GM04504 (cell line): Measurements from ENCODE around the gene EMC6.
"Not testable (repeated sequence)": the region's sequence is repeated elsewhere in the genome, so short reads cannot be mapped to it uniquely, and the experiment has no call there.

Experiments
- DNase-seq: peaks from one replicate; pipeline ENCODE4 v3.0.0-alpha.2; 2012; ENCODE audit warnings: low read depth

EMC6 gene

DNA sequence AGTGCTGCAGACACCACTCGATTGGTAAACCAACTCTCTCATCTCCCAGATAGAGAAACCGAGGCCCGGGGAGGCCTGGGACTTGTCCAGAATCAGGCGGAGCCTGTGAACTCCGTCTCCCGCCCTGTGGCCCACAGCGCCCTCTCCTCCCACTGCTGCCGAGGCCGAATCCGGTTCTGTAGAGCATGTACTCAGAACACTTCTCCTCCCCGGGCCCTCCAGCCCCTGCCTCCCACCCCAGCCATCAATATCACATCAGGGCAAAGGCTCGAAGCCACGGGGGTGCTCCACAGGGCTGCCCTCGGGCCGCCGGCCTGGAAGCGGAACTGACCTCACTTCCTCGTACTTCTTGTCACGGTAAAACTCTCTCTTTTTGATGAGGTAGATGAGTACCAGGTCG lies 13.0 kb downstream of the EMC6 start:
- DNase-seq = no peak

DNA sequence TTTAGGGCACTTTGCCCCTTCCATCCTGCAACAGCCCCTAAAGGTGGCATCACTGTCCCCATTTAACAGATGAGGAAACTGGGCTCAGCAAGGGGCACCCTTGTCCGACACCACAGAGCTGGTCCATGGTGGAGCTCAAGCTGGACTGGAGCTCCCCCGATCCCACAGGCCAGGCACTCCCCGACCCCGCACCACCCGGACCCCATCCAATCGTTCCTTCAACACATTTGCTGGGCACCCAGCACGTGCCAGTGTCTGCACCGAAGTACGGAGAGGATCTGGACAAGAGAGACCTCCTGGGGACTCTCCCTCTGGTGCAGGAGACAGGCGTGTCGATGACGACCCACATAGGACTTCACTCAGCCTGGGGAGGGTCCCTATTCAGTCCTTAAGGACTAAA lies 13.4 kb downstream of the EMC6 start:
- no peak for DNase-seq

DNA sequence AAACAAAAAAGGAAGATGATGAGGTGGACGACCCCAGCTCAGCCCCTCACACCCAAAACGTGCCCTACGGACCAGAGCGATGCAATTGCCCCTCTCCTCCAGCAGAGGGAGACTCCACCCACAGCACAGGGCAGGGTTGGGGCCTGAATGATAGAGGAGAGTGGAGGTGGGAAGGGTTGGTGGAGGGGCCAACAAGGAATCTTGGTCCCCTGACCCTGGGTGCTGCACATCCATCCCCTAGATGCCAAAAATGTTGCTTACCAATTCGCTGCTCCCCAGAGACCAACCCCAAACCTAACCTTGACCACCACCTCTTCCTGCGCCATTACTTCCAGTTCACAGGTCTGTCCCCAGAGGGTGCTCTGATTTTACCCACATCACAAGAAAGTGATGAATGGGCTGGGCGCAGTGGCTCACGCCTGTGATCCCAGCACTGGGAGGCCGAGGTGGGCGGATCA lies 14.5 kb downstream of the EMC6 start:
- DNase-seq = no peak

DNA sequence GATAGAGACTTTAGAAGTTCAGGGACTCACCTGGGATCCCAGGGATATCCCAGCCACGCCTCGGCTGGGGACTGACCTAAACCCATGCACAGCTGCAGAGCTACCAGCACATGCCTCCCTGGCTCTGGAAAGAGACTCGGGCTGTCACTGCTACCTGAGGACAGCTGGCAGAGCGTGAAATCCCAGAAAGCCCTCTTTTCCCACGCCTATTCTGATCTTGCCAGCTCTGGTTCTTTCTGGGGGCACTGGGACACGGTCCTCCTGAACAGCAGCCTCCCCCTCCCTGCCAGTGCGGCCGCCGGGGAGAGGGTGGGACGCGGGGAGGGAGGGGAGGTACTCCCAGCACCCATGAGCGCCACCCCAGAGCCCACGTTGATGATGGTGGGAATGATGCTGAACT lies 16.6 kb downstream of the EMC6 start:
- DNase-seq = no peak

DNA sequence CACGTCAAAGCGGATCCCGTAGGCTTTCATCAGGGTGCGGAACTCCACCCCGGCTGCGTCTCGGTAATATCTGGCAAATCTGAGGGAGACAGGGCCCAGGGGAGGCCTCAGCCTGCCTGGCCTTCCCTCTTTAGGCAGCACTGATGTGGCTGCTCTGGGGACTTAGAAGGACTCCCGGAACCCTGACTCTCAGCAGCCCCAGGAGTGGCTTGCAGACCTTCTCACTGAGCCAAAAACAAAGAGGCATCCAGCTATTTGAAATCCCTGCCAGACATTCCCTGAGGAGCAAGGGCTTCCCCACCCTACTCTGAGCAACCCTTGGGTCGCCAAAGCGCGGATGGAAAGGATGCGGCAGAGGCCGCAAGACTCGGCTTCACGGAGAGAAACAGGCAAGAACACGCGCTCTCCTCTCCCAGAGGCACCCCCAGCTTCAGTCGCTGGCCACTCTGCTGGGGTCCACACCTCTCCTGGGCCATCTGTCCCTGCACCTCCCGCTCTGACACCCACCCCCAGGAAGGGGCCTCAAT lies 19.5 kb downstream of the EMC6 start:
- DNase-seq = no peak

DNA sequence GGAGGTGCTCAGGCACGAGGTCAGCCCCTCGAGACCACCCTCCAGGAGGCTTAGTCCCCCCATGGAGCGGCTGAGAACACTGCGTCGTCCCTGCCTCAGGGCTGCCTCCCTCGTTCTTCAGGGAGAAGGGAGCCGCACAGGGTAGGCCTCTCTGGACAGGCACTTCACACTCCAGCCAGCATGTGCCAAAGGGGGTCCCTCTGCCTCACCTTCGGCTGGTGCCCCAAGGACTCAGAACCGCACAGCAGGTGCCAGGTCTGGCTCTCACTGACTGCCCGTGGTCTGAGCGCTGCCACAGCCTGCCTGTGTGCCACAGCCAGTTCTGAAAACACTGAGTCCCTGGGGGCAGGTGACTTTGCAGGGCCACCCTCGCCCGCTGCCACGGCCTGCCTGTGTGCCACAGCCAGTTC lies 20.2 kb downstream of the EMC6 start:
- DNase-seq = no peak

DNA sequence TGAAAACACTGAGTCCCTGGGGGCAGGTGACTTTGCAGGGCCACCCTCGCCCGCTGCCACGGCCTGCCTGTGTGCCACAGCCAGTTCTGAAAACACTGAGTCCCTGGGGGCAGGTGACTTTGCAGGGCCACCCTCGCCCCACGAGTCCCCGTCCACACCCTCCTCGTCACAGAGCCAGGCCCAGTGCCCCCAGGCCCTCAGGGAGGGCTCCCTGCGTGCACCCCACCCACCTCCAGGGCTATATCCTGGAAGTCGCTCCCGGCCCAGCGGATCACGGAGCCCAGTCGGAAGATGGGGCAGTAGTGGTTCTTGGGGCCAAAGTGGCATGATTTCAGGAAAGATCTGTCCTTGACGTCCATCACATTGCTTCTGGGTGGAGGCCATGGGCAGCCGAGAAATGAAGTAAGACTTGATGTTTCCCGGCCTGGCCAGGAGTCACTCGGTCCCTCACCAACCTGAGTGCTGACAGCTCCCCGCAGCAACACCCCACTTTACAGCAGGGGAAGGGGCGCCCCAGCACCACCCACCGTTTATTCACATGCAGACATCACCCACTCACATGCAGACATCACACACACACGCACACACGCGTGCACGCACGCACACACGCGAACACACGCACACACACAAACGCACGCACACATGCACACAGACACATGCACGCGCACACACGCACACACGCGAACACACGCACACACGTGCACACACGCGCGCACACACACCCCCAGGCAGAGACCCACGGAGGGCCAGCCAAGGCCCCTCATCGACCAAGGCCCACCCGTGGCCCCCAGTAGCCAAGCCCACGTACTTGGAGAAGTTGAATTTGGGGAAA lies 20.9 kb downstream of the EMC6 start:
- no peak for DNase-seq

DNA sequence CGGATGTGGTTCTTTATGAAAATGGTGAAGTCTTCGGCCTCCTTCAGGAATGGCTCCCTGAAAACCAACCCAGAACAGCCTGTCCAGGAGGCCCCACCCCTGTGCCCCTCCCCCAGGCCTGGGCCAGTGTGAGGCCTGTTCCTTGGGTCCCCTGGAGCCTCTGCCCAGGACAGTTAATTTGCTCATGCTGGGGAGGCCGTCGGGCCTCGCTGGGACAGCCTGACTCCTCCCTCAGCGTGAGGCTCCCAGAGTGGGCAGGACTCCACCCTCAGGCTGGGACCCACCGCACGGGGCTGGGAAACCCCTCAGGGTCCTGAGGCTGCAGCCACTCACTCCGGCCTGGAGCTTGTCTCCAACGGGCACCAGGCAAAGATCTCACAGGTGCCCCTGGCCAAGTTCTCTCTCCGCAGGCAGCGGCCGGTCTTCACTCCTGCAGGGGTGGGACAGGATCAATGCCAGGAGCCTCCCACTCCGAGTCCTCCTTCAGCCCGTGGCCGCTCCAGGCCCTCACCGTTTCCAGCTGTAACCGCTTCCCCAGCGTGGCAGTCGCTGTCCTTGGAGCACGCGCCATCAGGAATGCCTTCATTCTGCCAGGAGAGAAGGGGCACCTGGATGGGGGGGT lies 21.6 kb downstream of the EMC6 start:
- DNase-seq = no peak

DNA sequence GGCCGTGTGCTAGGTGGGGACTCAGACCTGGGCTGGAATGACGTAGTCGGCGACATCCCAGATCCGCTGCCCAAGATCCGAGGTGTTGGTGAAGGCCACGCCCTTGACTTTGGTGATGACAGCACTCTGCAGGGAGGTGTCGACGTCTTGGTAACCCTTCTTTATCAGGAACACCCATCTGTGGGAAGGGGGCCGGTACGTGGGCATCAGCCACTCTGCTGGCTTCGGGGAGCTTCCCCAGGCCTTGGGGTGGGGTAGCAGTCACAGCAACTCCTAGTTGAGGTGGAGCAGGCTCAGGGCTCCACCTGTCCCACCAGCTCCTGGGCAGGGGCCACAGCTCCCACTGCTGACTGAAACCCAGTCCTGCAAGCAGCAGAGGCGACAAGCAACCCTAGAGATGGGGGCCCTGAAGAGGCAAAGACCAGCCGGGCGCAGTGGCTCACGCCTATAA lies 23.0 kb downstream of the EMC6 start:
- DNase-seq = no peak

DNA sequence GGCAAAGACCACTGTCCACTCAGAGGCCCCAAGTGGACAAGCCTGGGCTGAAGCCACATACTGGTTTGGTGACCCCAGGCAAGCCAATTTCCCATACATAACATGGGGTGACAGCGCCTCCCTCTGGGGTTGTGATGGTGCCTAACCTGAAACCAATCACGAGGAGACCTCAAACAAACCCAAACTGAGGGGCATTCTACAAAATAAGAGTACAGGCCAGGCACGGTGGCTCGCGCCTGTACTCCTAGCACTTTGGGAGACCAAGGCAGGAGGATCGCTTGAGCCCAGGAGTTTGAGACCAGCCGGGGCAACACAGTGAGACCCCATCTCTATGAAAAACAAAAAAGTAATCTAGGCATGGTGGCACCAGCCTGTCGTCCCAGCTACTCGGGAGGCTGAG lies 23.7 kb downstream of the EMC6 start:
- no peak for DNase-seq

DNA sequence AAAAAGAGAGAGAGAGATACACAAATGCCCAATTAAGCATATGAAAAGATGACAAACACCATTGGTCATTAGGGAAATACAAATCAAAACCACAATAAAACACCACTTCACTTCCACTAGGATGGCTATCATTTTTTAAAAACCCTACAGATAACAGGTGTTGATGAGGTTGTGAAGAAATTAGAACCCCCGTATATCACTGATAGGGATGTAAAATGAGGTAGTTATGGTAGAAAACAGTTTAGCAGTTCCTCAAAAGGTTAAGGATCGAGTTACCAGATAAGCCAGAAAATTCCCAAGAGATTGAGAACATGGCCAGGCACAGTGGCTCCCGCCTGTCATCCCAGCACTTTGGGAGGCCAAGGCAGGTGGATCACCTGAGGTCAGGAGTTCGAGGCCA lies 24.5 kb downstream of the EMC6 start:
- no peak for DNase-seq

DNA sequence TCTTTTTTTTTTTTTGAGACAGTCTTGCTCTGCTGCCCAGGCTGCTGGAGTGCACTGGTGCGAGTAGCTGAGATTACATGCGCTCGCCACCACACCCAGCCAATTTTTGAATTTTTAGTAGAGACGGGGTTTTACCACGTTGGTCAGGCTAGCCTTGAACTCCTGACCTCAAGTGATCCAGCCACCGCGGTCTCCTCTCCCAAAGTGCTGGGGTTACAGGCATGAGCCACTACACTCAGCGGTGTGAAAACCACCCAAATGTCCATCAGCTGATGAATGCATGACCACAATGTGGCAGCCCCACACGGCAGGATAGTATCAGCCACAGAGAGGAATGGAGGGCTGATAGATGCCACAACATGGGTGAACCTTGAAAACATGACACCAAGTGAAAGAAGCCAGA lies 25.2 kb downstream of the EMC6 start:
- DNase-seq = no peak

DNA sequence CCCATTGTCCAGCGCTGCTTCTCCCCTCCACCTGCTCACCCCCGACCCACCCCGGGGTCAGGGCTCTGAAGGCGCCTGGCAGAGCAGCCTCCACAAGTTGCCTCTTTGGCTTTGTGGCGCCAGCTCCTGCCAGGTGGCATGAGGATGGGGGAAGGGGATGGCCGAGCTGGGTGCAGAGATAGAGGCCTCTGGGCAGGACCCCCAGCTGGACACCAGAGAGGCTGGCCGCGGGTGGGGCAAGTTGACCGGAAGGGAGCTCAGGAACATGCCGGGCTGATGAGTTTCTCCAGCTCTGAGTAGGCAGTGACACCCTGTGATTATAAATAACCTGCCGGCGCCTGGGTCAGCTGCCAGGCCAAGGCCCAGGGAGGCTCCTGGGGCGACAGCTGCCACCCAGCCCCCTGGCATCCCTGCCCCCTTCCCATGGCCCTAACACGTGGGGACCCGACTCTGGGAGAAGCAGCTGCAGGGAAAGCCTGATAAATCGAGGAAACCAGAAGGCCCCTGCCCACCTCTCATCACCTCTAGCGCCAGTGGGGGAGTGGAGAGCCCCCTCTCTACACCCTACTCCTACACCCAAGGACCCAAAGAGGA lies 26.6 kb downstream of the EMC6 start:
- no peak for DNase-seq

DNA sequence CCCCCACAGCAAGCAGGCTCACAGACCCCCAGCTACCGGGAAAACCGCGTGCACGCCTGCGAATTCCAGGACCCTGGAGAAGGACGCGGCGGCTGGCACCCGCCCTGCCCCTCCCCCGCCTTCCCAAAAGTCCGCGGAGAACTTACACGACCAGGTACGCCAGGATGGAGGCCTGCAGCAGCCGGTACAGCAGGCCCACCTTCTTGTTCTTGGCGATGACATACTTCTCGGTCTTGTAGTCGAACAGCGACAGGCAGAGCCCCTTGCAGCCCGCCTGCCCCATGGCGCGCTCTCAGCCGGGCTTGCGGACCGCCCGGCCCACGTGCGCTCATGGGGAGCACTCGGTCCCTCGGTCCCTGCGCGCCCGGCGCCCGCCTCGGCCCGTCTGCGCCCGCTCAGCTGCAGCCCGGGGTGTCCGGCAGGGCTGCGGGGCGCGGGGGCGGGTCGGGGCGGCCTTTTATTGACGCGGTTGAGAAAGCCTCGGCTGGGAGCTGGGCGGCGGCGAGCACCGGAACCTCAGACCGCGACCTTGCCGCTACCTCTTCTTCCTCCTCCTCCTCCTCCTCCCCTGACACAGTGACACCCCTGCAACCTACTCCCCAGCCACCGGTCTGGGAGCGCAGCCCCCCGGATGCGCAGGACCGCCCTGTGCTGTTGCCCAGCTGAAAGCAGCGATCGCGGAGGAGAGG lies 27.3 kb downstream of the EMC6 start, which contains the start of gene P2RX5:
P2RX5 (minus strand) TSS at position 433 of the 689 bp plus-strand sequence; CDS start at position 283, 150 bp downstream.
- no peak for DNase-seq

DNA sequence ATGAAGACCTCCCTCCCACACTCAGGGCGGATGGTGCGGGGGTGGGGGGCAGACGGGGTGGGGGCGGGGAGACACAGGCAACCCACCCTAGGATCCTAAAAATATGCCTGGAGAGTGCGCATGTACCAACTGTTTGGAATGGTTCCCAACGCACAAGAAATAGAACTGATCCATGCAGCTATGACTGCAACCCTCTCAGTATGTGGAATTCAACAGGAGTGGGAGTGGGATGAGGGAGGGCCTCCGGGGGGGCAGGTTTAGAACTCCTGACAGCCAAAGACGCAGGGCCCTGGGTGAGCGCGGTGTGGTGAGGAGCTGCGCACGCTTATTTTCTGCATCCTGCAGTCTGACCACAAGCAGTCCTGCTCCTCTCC lies 28.5 kb downstream of the EMC6 start:
- DNase-seq = no peak

DNA sequence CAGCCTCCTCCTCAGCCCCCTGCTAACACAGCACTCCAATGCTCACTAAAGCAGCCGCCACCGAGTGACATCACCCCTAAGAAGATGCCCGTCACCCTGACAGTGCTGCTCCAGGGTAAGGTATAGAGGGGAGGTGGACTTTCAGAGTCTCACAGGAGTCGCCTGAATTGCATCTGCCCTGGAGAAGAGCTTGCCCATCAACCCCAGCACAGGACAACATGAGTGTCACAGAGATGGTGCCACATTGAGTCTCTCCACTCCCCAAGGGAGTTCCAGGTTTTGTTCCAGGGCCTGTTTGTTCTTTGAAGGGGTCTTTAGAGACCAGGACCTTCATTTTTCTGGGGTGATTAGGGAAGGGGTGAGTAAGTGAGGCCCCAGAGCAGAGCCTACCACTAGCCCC lies 29.5 kb downstream of the EMC6 start:
- DNase-seq = no peak

DNA sequence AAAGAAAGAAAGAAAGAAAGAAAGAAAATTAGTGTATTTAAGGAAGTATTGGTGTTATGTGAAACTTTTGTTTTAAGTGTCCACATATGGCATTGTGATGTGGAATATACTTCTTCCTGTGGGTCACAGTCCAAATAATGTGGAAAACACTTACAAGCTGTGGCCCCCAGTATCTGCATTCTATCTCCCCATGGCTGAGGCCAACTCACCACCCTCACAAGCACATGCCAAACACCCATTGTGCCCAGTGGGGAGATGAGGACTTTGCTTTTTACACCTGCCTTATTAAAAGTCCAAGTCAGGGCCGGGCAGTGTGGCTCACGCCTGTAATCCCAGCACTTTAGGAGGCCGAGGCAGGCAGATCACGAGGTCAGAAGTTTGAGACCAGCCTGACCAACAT lies 31.3 kb downstream of the EMC6 start:
- no peak for DNase-seq

DNA sequence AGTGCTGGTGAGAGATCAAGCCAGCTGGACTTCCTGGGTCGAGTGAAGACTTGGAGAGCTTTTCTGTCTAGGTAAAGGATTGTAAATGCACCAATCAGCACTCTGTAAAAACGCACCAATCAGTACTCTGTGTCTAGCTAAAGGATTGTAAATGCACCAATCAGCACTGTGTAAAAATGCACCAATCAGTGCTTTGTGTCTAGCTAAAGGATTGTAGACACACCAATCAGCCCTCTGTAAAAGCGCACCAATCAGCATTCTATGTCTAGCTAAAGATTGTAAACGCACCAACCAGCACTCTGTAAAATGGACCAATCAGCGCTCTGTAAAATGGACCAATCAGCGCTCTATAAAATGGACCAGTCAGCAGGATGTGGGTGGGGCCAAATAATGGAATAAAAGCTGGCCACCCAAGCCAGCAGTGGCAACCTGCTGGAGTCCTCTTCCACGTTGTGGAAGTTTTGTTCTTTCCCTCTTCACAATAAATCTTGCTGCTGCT lies 33.5 kb downstream of the EMC6 start:
- not testable (repeated sequence) for DNase-seq

DNA sequence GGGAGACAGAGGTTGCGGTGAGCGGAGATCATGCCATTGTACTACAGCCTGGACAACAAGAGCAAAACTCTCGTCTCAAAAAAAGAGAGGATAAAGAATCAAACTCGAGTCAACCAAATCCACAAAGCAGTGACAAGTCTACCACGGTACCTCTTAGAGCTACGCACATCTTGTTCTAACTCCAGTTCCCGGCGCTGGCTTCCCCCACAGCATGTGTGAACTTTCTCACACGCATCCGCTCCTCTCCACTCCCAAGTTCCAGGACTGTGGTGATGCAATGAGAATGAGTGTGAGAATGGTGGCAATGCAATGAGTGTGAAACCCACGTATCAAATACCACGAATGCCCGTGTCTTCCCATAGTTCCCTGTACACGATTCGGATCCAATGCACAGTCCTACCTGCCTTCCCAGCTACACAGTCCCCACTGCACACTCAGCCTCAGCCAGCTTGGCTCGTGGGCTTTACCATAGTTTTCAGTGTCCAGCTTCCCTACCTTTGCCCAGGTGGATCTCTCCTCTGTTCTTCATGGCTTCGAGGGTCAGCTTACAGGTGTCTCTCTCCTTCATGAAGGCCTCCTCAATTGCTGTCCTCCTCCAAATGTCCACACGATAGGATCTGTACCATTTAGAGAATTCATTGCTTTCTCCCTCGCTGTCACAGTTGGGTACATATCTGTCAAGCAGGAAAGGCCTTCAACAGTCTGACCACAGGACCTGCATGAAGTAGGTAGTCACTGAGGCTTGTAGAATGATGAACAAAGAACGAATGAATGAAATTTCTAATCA lies 36.5 kb downstream of the EMC6 start:
- no peak for DNase-seq

DNA sequence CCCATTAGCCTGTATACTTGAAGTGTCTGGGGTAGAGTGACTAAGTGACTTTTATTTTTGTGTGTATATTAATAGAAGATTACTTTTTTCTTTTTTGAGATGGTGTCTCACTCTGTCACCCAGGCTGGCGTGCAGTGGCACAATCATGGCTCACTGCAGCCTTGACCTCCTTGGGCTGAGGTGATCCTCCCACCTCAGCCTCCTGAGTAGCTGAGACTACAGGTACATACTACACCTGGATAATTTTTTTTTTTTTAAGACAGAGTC lies 37.0 kb downstream of the EMC6 start:
- not testable (repeated sequence) for DNase-seq

DNA sequence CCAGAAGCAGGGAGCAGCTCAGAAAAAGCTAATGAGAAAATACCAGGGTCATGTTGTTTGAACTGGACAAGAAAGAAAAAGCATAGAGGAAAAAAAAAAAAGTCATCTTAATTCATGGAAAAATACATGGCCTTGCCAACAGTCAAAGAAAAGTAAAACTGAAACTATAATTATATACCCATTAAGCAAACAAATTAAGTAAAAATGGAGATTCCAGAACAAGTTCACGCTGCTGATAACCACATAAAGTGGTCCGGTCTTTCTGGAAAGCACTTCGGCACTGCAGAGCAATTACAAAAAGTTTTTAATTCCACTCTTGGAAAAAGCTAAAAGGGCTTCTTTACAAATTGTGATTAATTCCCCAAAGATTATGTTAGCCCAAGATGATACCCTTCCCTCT lies 39.8 kb downstream of the EMC6 start:
- no peak for DNase-seq

DNA sequence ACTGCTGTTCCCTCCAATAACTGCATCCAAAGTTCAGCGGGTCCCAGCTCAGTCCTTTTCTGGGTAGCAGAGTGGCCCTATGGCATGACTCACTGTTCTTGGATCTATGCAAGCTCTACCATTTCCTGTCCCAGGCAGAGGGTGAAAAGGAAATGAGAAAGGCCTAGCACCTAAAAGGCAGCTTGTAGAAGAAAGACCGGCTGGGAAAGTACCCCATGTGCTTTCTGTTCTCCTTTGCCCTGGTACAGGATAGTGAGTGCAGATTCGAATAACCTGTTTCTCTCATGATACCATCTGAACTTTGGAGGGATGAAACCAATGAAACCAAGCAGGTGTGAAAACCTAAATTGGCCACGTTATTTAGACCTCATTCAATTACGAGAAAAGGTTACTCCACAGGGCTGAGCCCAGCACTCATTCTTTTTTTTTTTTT lies 42.4 kb downstream of the EMC6 start:
- no peak for DNase-seq
